Measurements from ENCODE around the gene SLC22A23. TPM values are rescaled to one million over a fixed set of nuclear protein-coding genes. Genes with fewer than 3 reads are reported as not detected.

Gene SLC22A23
- total and polyA plus RNA-seq, 2 of the 4 experiments (the other 2 are of a cell fraction) = 0.72 to 1.6 TPM

DNA sequence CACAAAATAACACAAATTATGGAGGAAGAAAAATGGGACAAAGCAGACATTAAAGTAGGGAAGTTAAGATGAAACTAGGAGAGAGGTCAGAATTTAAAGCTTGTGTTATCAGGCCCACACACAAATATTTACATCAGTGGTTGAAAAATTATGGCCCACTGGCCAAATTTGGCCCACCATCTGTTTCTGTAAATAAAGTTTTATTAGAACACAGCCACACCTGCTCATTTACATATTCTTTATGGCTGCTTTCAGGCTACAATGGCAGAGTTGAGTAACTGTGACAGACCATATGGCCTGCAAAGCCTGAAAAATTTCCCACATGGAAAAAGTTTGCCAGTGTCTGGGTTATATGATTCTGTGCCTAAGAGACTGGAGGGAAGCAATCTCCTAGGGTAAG, 49.0 kb downstream of the SLC22A23 start:
- Histone ChIP-seq H3K4me2 (ENCODE audit: low read depth, low read length) (no peak overlapping the region), H3K27ac (ENCODE audit: insufficient read depth, low read length) (no peak overlapping the region), H3K36me3 (ENCODE audit: control insufficient read depth, insufficient read depth, low read length) (no peaks in the 10 kb centered on the region), H3K14ac (replicated peaks; ENCODE audit: low read depth, low read length) (no peak overlapping the region), H3K4me1 (ENCODE audit: control insufficient read depth, insufficient read depth, low read length) (no peaks in the 10 kb centered on the region), H3K9me1 (ENCODE audit: insufficient read depth, low read length) (no peaks in the 10 kb centered on the region), H2BK120ac (ENCODE audit: low read depth, low read length) (no peak overlapping the region), H3K9ac (ENCODE audit: low read depth, low read length) (no peak overlapping the region), H2BK15ac (ENCODE audit: low read depth, low read length) (no peak overlapping the region), H4K5ac (ENCODE audit: low read depth, low read length) (no peak overlapping the region), H3K9me3 (ENCODE audit: control insufficient read depth, insufficient read depth, low read length) (peaks cover 6% of the 10 kb centered on the region), H3K79me1 (ENCODE audit: low read depth in 1 of 2, low read length in 2 of 2) (no peaks in the 10 kb centered on the region), H4K8ac (ENCODE audit: low read depth in 2 of 2, low read length in 2 of 2) (no peak overlapping the region), H4K20me1 (ENCODE audit: insufficient read depth, low read length) (no peaks in the 10 kb centered on the region), H2AFZ (replicated peaks; ENCODE audit: low read length, poor library complexity) (no peak overlapping the region), H3K18ac (ENCODE audit: low read depth, low read length) (no peak overlapping the region), H3K27me3 (ENCODE audit: control insufficient read depth, insufficient read depth, low read length) (peaks cover 18% of the 10 kb centered on the region), H2AK5ac (ENCODE audit: low read depth, low read length) (no peak overlapping the region), H3K4me3 (ENCODE audit: insufficient read depth, low read depth, low read length) (no peak overlapping the region), H4K91ac (ENCODE audit: insufficient read depth, low read depth, low read length) (no peak overlapping the region), H2BK20ac (ENCODE audit: low read depth, low read length) (no peak overlapping the region), H3K23ac (ENCODE audit: low read depth, low read length) (no peak overlapping the region), H3K4ac (ENCODE audit: low read depth, low read length) (no peak overlapping the region), H3K56ac (ENCODE audit: extremely low read depth, insufficient read depth, low read length) (no peak overlapping the region), H2AK9ac (replicated peaks; ENCODE audit: low read depth, low read length, poor library complexity) (no peak overlapping the region), H2BK5ac (ENCODE audit: low read depth, low read length, poor library complexity, severe bottlenecking) (no peak overlapping the region)
- intact Hi-C loops (cut with micrococcal nuclease) = no loop called here
- dilution Hi-C loops (cut with HindIII; ENCODE audit: low sequenced_read_pairs, unreplicated experiment) = no loop called here
- TF ChIP-seq CHD1 (IDR thresholded peaks at IDR 0.05; ENCODE audit: low read depth, low read length) (no peak), CTCF (conservative IDR thresholded peaks at IDR 0.05; ENCODE audit: low read depth, low read length) (no peak), POLR2A (IDR thresholded peaks at IDR 0.05; ENCODE audit: low read depth, low read length) (no peak), FOS (IDR thresholded peaks at IDR 0.05; ENCODE audit: low read depth, low read length) (no peak), BHLHE40 (IDR thresholded peaks at IDR 0.05; ENCODE audit: low read depth, low read length) (no peak), RCOR1 (IDR thresholded peaks at IDR 0.05; ENCODE audit: insufficient replicate concordance, low read length) (no peak), RAD21 (IDR thresholded peaks at IDR 0.05; ENCODE audit: low read length) (no peak), MAZ (IDR thresholded peaks at IDR 0.05; ENCODE audit: borderline replicate concordance, low read depth, low read length) (no peak), MAFK (IDR thresholded peaks at IDR 0.05; ENCODE audit: low read depth, low read length) (no peak), SMC3 (IDR thresholded peaks at IDR 0.05; ENCODE audit: low read depth, low read length) (no peak), NFE2L2 (IDR thresholded peaks at IDR 0.05; ENCODE audit: low read depth, low read length) (no peak), CEBPB (IDR thresholded peaks at IDR 0.05; ENCODE audit: low read depth, low read length) (no peak)
- TF ChIP-seq, protein P1, sequence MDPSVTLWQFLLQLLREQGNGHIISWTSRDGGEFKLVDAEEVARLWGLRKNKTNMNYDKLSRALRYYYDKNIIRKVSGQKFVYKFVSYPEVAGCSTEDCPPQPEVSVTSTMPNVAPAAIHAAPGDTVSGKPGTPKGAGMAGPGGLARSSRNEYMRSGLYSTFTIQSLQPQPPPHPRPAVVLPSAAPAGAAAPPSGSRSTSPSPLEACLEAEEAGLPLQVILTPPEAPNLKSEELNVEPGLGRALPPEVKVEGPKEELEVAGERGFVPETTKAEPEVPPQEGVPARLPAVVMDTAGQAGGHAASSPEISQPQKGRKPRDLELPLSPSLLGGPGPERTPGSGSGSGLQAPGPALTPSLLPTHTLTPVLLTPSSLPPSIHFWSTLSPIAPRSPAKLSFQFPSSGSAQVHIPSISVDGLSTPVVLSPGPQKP (IDR thresholded peaks at IDR 0.05; ENCODE audit: borderline replicate concordance, low read depth, low read length) = no peak
- in situ Hi-C loops (cut with MboI; ENCODE audit: low sequenced_read_pairs) = no loop called here
- ChIA-PET CTCF (no interaction called here), POLR2A (ENCODE audit: unreplicated experiment) (no interaction called here)
- ATAC-seq (ENCODE audit: low read depth) (no peak), DNase-seq (no peak)
- BruUV-seq (replicated peaks) = no TSS peak
